Ovary (tissue), 3 donors: ENCODE measurements around the gene TVP23A.

Experiments used
- CTCF ChIP-seq, 3 donors: fragments of 450-650 bp in 2 of 3; fragments of 200-600 bp in 1 of 3; IDR thresholded peaks; one replicate each; pipeline versions ENCODE4 v1.5.1 to v1.8.0; 2016 to 2022; ENCODE audit warnings: antibody characterized with exemption in 3 of 3, mild to moderate bottlenecking in 1 of 3
- EP300 ChIP-seq: sonication (generic); formaldehyde crosslinking; IDR thresholded peaks from one replicate; pipeline ENCODE4 v1.6.1; 2017; ENCODE audit warnings: antibody characterized with exemption
- POLR2A ChIP-seq: fragments of 450-650 bp; IDR thresholded peaks from one replicate; pipeline ENCODE4 v1.6.1; 2017; ENCODE audit warnings: antibody characterized with exemption, mild to moderate bottlenecking, moderate library complexity
- donor health status: DM: no; HTN: no; CAD: no.

- TF ChIP-seq CTCF (IDR thresholded peaks at IDR 0.05) = no peak
- TF ChIP-seq POLR2A = no peak
- TF ChIP-seq EP300 = no peak
Observed at GRCh38 chr16:10745841-10746240, 72.8 kb downstream of the TVP23A start.
